Midbrain (tissue), 1 donor: ENCODE results near the gene FLRT1.

Experiments used
- DNase-seq: peaks from one replicate; lab custom pipeline; 2025; lab: John Stamatoyannopoulos, UW

The FLRT1 gene

GRCh38 chr11:64007160-64007628 lies 28.5 kb upstream of the FLRT1 start:
- no peak for DNase-seq

GRCh38 chr11:64007629-64008282 lies 28.0 kb upstream of the FLRT1 start:
- peak; percentile 43 for DNase-seq

GRCh38 chr11:64008283-64008913 lies 27.3 kb upstream of the FLRT1 start:
- no peak for DNase-seq

GRCh38 chr11:64008914-64009633 lies 26.7 kb upstream of the FLRT1 start:
- no peak for DNase-seq

- DNase-seq: no peak
Measured at GRCh38 chr11:64009710-64010109, 26.0 kb upstream of the FLRT1 start.

GRCh38 chr11:64010783-64011182 lies 24.9 kb upstream of the FLRT1 start:
- no peak for DNase-seq

- no peak for DNase-seq
Measured at GRCh38 chr11:64011371-64011770, 24.4 kb upstream of the FLRT1 start.

GRCh38 chr11:64013141-64013896 lies 22.4 kb upstream of the FLRT1 start:
- DNase-seq: no peak

GRCh38 chr11:64014356-64014755 lies 21.4 kb upstream of the FLRT1 start:
- no peak for DNase-seq

- no peak for DNase-seq
Measured at GRCh38 chr11:64015510-64015909, 20.2 kb upstream of the FLRT1 start.

GRCh38 chr11:64015935-64016845 lies 19.5 kb upstream of the FLRT1 start:
- no peak for DNase-seq

- no peak for DNase-seq
Measured at GRCh38 chr11:64017945-64018224, 17.8 kb upstream of the FLRT1 start.

- no peak for DNase-seq
Measured at GRCh38 chr11:64018310-64018709, 17.4 kb upstream of the FLRT1 start.

GRCh38 chr11:64019106-64020037 lies 16.4 kb upstream of the FLRT1 start:
- no peak for DNase-seq

- DNase-seq: no peak
Measured at GRCh38 chr11:64020976-64021756, 14.6 kb upstream of the FLRT1 start.

- no peak for DNase-seq
Measured at GRCh38 chr11:64021757-64022093, 14.0 kb upstream of the FLRT1 start.

GRCh38 chr11:64022125-64022784 lies 13.5 kb upstream of the FLRT1 start:
- no peak for DNase-seq

GRCh38 chr11:64023712-64024710 lies 11.7 kb upstream of the FLRT1 start:
- no peak for DNase-seq
